ENCODE data around the gene VCAN. TPM values are rescaled to one million over a fixed set of nuclear protein-coding genes. Genes with fewer than 3 reads are reported as not detected.

VCAN gene
- total RNA-seq, 1 donor: 543 TPM

DNA sequence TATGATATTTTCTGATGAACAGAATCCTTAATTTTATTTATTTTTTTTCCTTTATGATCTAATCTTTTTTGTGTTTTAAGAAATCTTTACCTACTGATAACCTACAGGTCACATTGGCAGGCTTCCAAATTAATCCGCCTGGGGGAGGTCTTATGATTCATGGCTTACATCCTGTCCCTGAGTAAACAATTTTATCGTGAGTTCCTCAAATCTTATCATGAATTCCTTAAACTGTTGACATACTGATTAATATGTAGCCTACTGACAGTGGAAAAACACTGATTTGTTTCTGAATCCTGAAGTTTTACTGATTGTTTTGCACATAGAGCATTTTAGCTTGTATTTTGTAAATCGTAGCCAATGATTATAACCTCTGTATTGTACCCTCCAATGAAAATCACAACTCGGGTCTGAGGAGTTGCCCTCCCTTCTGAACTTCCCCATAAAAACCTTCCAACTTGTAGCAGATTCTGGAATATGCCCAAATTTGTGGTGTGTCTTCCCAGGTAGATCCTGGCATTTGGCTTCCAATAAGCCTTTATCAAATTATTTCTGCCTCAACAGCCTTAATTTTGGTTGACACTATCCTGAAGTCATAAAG, 105.6 kb downstream of the VCAN start:
- no peaks in the 10 kb centered on the region for H3K79me2 ChIP-seq (ENCODE audit: insufficient read depth, low read length)
- no peak overlapping the region for H3K4me2 ChIP-seq (ENCODE audit: insufficient read depth, low read length)
- no peaks in the 10 kb centered on the region for H3K9me3 ChIP-seq (ENCODE audit: low read depth, low read length)
- no peaks in the 10 kb centered on the region for H3K27me3 ChIP-seq (ENCODE audit: insufficient read depth, low read length)
- no peak overlapping the region for H2AFZ ChIP-seq (ENCODE audit: low read length)
- H3K4me3 ChIP-seq (ENCODE audit: insufficient read depth, low read length): no peak overlapping the region
- TF ChIP-seq, protein P1, sequence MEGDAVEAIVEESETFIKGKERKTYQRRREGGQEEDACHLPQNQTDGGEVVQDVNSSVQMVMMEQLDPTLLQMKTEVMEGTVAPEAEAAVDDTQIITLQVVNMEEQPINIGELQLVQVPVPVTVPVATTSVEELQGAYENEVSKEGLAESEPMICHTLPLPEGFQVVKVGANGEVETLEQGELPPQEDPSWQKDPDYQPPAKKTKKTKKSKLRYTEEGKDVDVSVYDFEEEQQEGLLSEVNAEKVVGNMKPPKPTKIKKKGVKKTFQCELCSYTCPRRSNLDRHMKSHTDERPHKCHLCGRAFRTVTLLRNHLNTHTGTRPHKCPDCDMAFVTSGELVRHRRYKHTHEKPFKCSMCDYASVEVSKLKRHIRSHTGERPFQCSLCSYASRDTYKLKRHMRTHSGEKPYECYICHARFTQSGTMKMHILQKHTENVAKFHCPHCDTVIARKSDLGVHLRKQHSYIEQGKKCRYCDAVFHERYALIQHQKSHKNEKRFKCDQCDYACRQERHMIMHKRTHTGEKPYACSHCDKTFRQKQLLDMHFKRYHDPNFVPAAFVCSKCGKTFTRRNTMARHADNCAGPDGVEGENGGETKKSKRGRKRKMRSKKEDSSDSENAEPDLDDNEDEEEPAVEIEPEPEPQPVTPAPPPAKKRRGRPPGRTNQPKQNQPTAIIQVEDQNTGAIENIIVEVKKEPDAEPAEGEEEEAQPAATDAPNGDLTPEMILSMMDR (IDR thresholded peaks at IDR 0.05; ENCODE audit: extremely low read depth, low read depth, low read length): no peak
- H3K36me3 ChIP-seq (ENCODE audit: insufficient read depth, low read length): peaks cover 71% of the 10 kb centered on the region
- peaks cover 3% of the 10 kb centered on the region for H3K4me1 ChIP-seq (ENCODE audit: insufficient read depth, low read length)
- no peaks in the 10 kb centered on the region for H4K20me1 ChIP-seq (ENCODE audit: insufficient read depth, low read length)
- no peak for DNase-seq (ENCODE audit: insufficient read length, low spot score, missing footprints)
- no peak overlapping the region for H3K27ac ChIP-seq (ENCODE audit: low read depth, low read length)

DNA sequence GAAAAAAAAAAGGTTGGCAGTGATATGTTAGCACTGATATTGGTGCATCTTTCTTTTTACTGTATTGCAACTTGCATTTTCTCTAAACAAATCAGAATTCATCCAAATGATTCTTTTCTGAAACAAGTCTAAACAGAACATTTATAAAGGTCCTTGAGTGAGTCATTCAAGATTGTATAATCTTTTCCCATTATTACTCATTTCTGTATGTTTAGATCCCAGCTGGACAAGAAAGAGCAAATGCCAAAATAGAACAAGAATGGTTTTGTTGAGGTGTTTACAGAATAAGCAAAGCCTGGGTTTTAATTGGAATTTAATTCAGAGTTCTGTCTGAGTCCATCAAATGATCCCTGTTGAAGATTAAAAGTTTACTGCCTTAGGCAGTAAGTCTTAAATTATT, 112.3 kb downstream of the VCAN start:
- DNase-seq (ENCODE audit: insufficient read length, low spot score, missing footprints): no peak
- H3K27me3 ChIP-seq (ENCODE audit: insufficient read depth, low read length): no peaks in the 10 kb centered on the region
- no peak overlapping the region for H3K4me3 ChIP-seq (ENCODE audit: insufficient read depth, low read length)
- H3K36me3 ChIP-seq (ENCODE audit: insufficient read depth, low read length): peaks cover 26% of the 10 kb centered on the region
- TF ChIP-seq, protein P1 (IDR thresholded peaks at IDR 0.05; ENCODE audit: extremely low read depth, low read depth, low read length): no peak
- no peaks in the 10 kb centered on the region for H3K9me3 ChIP-seq (ENCODE audit: low read depth, low read length)
- H3K79me2 ChIP-seq (ENCODE audit: insufficient read depth, low read length): no peaks in the 10 kb centered on the region
- no peaks in the 10 kb centered on the region for H4K20me1 ChIP-seq (ENCODE audit: insufficient read depth, low read length)
- no peak overlapping the region for H3K4me2 ChIP-seq (ENCODE audit: insufficient read depth, low read length)
- no peak overlapping the region for H2AFZ ChIP-seq (ENCODE audit: low read length)
- peaks cover 16% of the 10 kb centered on the region for H3K4me1 ChIP-seq (ENCODE audit: insufficient read depth, low read length)
- no peak overlapping the region for H3K27ac ChIP-seq (ENCODE audit: low read depth, low read length)

DNA sequence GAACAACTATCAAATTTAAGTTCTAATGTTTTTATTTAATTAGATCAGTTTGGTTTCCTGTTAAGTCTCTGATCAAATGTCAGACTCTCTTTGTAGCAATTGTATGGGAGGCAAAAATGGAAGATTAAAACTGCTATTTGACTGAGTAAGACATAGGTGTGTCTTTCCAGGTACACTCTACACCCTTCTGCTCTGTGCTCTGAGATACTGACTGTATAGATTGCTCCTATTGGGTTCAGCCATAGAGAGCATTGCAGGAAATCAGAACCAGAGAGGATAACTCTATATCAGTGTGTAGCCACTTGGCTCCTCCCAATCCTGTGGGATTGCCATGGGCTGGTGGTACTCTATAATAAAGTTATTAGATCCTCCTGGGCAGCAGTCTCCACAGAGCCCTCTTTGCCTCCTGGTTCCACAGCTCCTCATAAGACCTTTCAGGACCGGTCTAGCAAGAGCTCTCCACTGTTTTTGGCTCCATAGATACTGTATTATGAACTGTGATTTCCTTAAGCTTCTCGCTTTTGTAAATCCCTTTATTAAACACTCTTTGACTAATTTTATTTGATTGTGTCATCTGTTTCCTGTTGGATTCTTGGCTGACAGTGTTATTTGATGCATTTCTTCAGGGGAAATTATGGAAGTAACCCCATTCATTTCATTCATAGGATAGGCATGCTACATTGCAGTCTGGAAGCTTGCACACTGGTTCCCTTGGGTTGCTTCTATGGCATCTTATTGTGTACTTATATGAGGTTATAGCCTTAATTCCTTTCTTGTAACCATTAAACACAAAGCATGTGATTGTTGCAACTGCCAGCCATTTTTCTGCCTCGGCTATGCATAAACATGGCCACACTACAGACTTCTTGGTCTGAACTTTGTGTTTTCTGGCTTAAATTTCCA, 115.6 kb downstream of the VCAN start:
- no peak overlapping the region for H3K27ac ChIP-seq (ENCODE audit: low read depth, low read length)
- peaks cover 7% of the 10 kb centered on the region for H3K36me3 ChIP-seq (ENCODE audit: insufficient read depth, low read length)
- no peak overlapping the region for H3K4me2 ChIP-seq (ENCODE audit: insufficient read depth, low read length)
- H3K4me1 ChIP-seq (ENCODE audit: insufficient read depth, low read length): peaks cover 18% of the 10 kb centered on the region
- no peak overlapping the region for H2AFZ ChIP-seq (ENCODE audit: low read length)
- peak; percentile 37 for DNase-seq (ENCODE audit: insufficient read length, low spot score, missing footprints)
- H3K9me3 ChIP-seq (ENCODE audit: low read depth, low read length): no peaks in the 10 kb centered on the region
- TF ChIP-seq, protein P1 (IDR thresholded peaks at IDR 0.05; ENCODE audit: extremely low read depth, low read depth, low read length): no peak
- no peaks in the 10 kb centered on the region for H3K79me2 ChIP-seq (ENCODE audit: insufficient read depth, low read length)
- H3K4me3 ChIP-seq (ENCODE audit: insufficient read depth, low read length): no peak overlapping the region
- no peaks in the 10 kb centered on the region for H3K27me3 ChIP-seq (ENCODE audit: insufficient read depth, low read length)
- no peaks in the 10 kb centered on the region for H4K20me1 ChIP-seq (ENCODE audit: insufficient read depth, low read length)

DNA sequence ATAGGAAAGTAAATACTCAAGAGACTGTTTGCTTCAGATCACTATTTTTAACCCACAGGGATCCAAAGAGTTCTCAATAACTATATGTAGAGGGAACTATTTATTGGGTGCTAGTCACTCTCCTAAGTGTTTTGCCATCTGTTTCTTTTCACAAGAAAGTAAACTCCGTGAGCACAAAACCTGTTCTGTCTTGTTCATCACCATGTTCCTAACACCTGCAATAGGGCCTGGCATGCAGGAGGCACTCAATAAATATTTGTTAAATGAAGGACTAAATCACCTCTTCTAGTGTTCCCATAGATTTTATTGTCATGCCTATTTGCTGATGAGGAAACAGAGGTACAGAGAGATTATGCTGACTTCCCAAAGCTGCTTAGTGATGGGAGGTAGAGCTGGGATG, 118.2 kb downstream of the VCAN start:
- Histone ChIP-seq H3K9me3 (ENCODE audit: low read depth, low read length) (no peaks in the 10 kb centered on the region), H3K4me3 (ENCODE audit: insufficient read depth, low read length) (no peak overlapping the region), H3K4me2 (ENCODE audit: insufficient read depth, low read length) (no peak overlapping the region), H3K27me3 (ENCODE audit: insufficient read depth, low read length) (no peaks in the 10 kb centered on the region), H2AFZ (ENCODE audit: low read length) (no peak overlapping the region), H4K20me1 (ENCODE audit: insufficient read depth, low read length) (no peaks in the 10 kb centered on the region), H3K27ac (ENCODE audit: low read depth, low read length) (no peak overlapping the region), H3K79me2 (ENCODE audit: insufficient read depth, low read length) (no peaks in the 10 kb centered on the region), H3K36me3 (ENCODE audit: insufficient read depth, low read length) (no peaks in the 10 kb centered on the region), H3K4me1 (ENCODE audit: insufficient read depth, low read length) (peaks cover 7% of the 10 kb centered on the region)
- no peak for DNase-seq (ENCODE audit: insufficient read length, low spot score, missing footprints)
- TF ChIP-seq, protein P1 (IDR thresholded peaks at IDR 0.05; ENCODE audit: extremely low read depth, low read depth, low read length): no peak

All from osteoblast (primary cell).